ENCODE results near the gene UMODL1. TPM values are rescaled to one million over a fixed set of nuclear protein-coding genes. Genes with fewer than 3 reads are reported as not detected.

Gene UMODL1
- total and polyA plus RNA-seq, 2 experiments from 2014 or later: 0.15 to 0.47 TPM

DNA sequence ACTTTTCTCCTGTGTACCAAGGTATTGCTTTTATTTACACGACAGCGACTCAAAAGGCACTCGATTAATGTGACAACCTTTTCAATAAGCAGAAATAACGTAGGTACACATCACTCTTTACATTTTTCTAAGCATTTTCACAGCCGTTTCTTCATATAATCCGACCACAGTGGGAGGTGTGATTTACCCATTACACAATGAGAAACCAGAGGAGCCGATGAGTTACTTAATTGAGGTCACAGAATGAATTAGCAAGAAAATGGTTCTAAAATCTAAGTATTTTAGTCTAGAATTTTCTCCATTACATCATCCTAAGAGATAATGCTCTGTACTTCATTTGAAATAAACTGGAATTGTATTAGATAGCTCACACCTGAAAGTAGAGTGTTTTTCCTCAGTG lies 71.5 kb downstream of the UMODL1 start:
- Histone ChIP-seq H3K4me1 (ENCODE audit: insufficient read depth) (no peaks in the 10 kb centered on the region), H3K9me2 (replicated peaks; ENCODE audit: insufficient read depth) (no peaks in the 10 kb centered on the region), H3K36me3 (replicated peaks; ENCODE audit: insufficient read depth, low read depth) (no peaks in the 10 kb centered on the region), H2AFZ (no peak overlapping the region), H3K4me2 (no peak overlapping the region), H3K79me2 (no peaks in the 10 kb centered on the region), H4K20me1 (ENCODE audit: insufficient read depth, poor library complexity, severe bottlenecking) (no peaks in the 10 kb centered on the region), H3K27ac (no peak overlapping the region), H3K4me3 (no peak overlapping the region), H3K9me3 (ENCODE audit: low read depth) (no peaks in the 10 kb centered on the region), H3K27me3 (no peaks in the 10 kb centered on the region)
- TF ChIP-seq EZH2phosphoT487 (IDR thresholded peaks at IDR 0.05; ENCODE audit: low read depth, severe bottlenecking, unreplicated experiment) (no peak), EZH2 (IDR thresholded peaks at IDR 0.05; ENCODE audit: borderline replicate concordance) (no peak)
- TF ChIP-seq, protein P1, sequence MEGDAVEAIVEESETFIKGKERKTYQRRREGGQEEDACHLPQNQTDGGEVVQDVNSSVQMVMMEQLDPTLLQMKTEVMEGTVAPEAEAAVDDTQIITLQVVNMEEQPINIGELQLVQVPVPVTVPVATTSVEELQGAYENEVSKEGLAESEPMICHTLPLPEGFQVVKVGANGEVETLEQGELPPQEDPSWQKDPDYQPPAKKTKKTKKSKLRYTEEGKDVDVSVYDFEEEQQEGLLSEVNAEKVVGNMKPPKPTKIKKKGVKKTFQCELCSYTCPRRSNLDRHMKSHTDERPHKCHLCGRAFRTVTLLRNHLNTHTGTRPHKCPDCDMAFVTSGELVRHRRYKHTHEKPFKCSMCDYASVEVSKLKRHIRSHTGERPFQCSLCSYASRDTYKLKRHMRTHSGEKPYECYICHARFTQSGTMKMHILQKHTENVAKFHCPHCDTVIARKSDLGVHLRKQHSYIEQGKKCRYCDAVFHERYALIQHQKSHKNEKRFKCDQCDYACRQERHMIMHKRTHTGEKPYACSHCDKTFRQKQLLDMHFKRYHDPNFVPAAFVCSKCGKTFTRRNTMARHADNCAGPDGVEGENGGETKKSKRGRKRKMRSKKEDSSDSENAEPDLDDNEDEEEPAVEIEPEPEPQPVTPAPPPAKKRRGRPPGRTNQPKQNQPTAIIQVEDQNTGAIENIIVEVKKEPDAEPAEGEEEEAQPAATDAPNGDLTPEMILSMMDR (IDR thresholded peaks at IDR 0.05; ENCODE audit: poor library complexity): no peak
- DNase-seq (ENCODE audit: low spot score): no peak
- 90% methylated on average over 7 of the region's 7 CpGs for WGBS (ENCODE audit: low lambda C conversion rate, missing lambda C conversion rate)

DNA sequence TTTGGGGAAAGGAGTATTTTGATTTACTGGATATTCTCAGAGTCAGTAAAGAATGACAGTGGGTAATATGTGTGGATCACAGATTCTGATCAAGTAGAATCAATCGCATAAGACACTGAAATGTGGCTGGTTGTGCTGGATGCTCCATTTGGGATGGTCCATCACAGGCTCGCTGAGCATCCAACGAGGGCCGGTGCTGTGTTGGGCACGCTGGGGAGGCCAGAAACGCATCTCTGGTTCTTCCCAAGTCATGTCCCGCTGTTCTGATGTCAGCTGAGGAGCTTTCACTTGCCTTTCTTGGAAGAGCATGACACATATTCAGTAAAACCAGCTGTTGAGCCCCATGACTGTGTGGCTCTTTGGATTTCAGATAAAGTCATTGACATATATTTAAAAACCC lies 72.0 kb downstream of the UMODL1 start:
- Histone ChIP-seq H3K36me3 (replicated peaks; ENCODE audit: insufficient read depth, low read depth) (no peaks in the 10 kb centered on the region), H3K9me3 (ENCODE audit: low read depth) (no peaks in the 10 kb centered on the region), H3K4me2 (no peak overlapping the region), H4K20me1 (ENCODE audit: insufficient read depth, poor library complexity, severe bottlenecking) (no peaks in the 10 kb centered on the region), H3K9me2 (replicated peaks; ENCODE audit: insufficient read depth) (no peaks in the 10 kb centered on the region), H3K79me2 (no peaks in the 10 kb centered on the region), H3K27me3 (no peaks in the 10 kb centered on the region), H2AFZ (no peak overlapping the region), H3K27ac (no peak overlapping the region), H3K4me1 (ENCODE audit: insufficient read depth) (no peaks in the 10 kb centered on the region), H3K4me3 (no peak overlapping the region)
- DNase-seq (ENCODE audit: low spot score): no peak
- no peak for TF ChIP-seq EZH2 (IDR thresholded peaks at IDR 0.05; ENCODE audit: borderline replicate concordance)
- TF ChIP-seq, protein P1 (IDR thresholded peaks at IDR 0.05; ENCODE audit: poor library complexity): no peak
- TF ChIP-seq EZH2phosphoT487 (IDR thresholded peaks at IDR 0.05; ENCODE audit: low read depth, severe bottlenecking, unreplicated experiment): no peak
- WGBS (ENCODE audit: low lambda C conversion rate, missing lambda C conversion rate): 89% methylated on average over 7 of the region's 7 CpGs

DNA sequence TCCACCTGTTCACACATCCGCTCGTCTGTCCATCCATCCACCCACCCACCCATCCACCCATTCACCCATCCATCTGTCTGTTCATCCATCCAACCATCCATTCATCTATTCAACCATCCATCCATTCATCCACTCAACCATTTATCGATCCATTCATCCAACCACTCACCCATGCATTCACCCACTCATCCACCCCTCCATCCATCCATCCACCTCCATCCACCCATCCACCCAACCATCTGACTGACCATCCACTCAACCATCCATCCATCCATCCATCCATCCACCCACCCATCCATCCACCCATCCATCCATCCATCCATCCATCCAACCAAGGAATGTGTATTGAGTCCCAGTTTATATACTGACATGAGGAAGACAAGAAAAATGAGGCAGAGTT lies 73.1 kb downstream of the UMODL1 start:
- Histone ChIP-seq H3K4me1 (ENCODE audit: insufficient read depth) (no peaks in the 10 kb centered on the region), H3K4me3 (no peak overlapping the region), H3K79me2 (no peaks in the 10 kb centered on the region), H3K4me2 (no peak overlapping the region), H3K9me3 (ENCODE audit: low read depth) (no peaks in the 10 kb centered on the region), H4K20me1 (ENCODE audit: insufficient read depth, poor library complexity, severe bottlenecking) (no peaks in the 10 kb centered on the region), H3K9me2 (replicated peaks; ENCODE audit: insufficient read depth) (no peaks in the 10 kb centered on the region), H3K27me3 (no peaks in the 10 kb centered on the region), H2AFZ (no peak overlapping the region), H3K27ac (no peak overlapping the region), H3K36me3 (replicated peaks; ENCODE audit: insufficient read depth, low read depth) (no peaks in the 10 kb centered on the region)
- WGBS (ENCODE audit: low lambda C conversion rate, missing lambda C conversion rate): 100% methylated on average over 1 of the region's 3 CpGs
- no peak for DNase-seq (ENCODE audit: low spot score)
- no peak for TF ChIP-seq EZH2 (IDR thresholded peaks at IDR 0.05; ENCODE audit: borderline replicate concordance)
- TF ChIP-seq, protein P1 (IDR thresholded peaks at IDR 0.05; ENCODE audit: poor library complexity): no peak
- TF ChIP-seq EZH2phosphoT487 (IDR thresholded peaks at IDR 0.05; ENCODE audit: low read depth, severe bottlenecking, unreplicated experiment): no peak
